Upper lobe of right lung (tissue), 1 donor: ENCODE data around the gene HEATR5B. TPM values are rescaled to one million over a fixed set of nuclear protein-coding genes. Genes with fewer than 3 reads are reported as not detected.

Experiments used
- ATAC-seq: fragments of 200-7000 bp; cut with Tn5 transposase; one replicate; pipeline ENCODE4 v1.9.1; 2020; ENCODE audit warnings: mild to moderate bottlenecking, moderate library complexity
- DNase-seq: peaks from one replicate; pipeline ENCODE4 v3.0.0-alpha.2; 2020
- H3K27ac ChIP-seq: fragments of 200-600 bp; one replicate; pipeline ENCODE4 v1.8.0; 2022
- H3K27me3 ChIP-seq: fragments of 200-600 bp; one replicate; pipeline ENCODE4 v1.8.0; 2022; ENCODE audit warnings: mild to moderate bottlenecking
- H3K36me3 ChIP-seq: fragments of 200-600 bp; one replicate; pipeline ENCODE4 v1.8.0; 2022
- H3K4me1 ChIP-seq: fragments of 200-600 bp; one replicate; pipeline ENCODE4 v1.8.0; 2022
- H3K4me3 ChIP-seq: fragments of 200-600 bp; one replicate; pipeline ENCODE4 v1.8.0; 2022; ENCODE audit warnings: mild to moderate bottlenecking
- H3K9me3 ChIP-seq: fragments of 200-600 bp; one replicate; pipeline ENCODE4 v1.8.0; 2022
- intact Hi-C: fragments of 100-400 bp; cut with DNase I; formaldehyde crosslinking; loops from one replicate; pipeline ENCODE4 v1.11.0; 2022
- total RNA-seq: library from RNA; stranded (reverse); fragmentation: NEBNext Ultra II Directional; extraction: Animal tissue kit (Norgen Biotek cat#: 25700); gene quantifications from one replicate; pipeline ENCODE4 v1.2.1, GENCODE V29; 2021
- TF ChIP-seq, protein P1 (sequence below): fragments of 200-600 bp; IDR thresholded peaks from one replicate; pipeline ENCODE4 v1.8.0; 2022; ENCODE audit warnings: antibody characterized with exemption
- donor health status: DM: no; HTN: yes; CAD: no; lungs with severe emphysema.

The HEATR5B gene
- total RNA-seq, 1 donor from 2014 or later, result 23.1 TPM

DNA sequence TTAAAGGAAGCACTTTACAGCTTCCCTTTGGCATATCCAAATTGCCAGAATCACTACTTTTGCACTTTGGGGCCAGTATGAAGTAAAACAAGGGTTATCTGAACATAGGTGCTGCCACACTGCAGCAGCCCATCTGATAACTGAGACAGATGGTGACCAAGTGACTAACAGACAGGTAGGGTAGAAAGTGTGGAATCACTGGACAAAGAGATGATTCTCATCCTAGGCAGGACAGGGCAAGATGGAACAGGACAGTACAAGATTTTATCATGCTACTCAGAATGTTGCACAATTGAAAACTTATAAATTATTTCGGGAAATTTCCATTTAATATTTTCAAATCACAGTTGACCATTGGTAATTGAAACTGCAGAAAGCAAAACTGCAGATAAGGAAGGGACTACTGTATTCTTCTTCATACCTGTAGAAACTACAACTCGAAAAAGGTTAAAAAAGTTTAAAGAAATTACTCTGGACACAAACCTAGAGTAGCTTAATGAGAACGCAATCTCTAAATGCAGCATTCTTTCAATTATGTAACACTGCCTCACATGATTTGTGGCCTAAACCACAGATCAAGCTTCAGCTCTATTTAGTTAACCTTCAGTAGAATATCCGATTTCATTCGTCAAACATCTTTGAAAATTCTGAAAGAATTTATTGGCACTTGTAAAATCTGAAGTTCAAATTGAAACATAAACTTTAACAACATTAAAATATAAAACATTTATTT lies 31.4 kb downstream of the HEATR5B start:
- ATAC-seq (no peak), DNase-seq (no peak)
- Histone ChIP-seq H3K4me1 (no peaks in the 10 kb centered on the region), H3K9me3 (no peaks in the 10 kb centered on the region), H3K27ac (no peak overlapping the region), H3K4me3 (no peak overlapping the region), H3K36me3 (peaks cover 94% of the 10 kb centered on the region), H3K27me3 (no peaks in the 10 kb centered on the region)
- TF ChIP-seq, protein P1, sequence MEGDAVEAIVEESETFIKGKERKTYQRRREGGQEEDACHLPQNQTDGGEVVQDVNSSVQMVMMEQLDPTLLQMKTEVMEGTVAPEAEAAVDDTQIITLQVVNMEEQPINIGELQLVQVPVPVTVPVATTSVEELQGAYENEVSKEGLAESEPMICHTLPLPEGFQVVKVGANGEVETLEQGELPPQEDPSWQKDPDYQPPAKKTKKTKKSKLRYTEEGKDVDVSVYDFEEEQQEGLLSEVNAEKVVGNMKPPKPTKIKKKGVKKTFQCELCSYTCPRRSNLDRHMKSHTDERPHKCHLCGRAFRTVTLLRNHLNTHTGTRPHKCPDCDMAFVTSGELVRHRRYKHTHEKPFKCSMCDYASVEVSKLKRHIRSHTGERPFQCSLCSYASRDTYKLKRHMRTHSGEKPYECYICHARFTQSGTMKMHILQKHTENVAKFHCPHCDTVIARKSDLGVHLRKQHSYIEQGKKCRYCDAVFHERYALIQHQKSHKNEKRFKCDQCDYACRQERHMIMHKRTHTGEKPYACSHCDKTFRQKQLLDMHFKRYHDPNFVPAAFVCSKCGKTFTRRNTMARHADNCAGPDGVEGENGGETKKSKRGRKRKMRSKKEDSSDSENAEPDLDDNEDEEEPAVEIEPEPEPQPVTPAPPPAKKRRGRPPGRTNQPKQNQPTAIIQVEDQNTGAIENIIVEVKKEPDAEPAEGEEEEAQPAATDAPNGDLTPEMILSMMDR, result no peak
- intact Hi-C loops, result no loop called here

DNA sequence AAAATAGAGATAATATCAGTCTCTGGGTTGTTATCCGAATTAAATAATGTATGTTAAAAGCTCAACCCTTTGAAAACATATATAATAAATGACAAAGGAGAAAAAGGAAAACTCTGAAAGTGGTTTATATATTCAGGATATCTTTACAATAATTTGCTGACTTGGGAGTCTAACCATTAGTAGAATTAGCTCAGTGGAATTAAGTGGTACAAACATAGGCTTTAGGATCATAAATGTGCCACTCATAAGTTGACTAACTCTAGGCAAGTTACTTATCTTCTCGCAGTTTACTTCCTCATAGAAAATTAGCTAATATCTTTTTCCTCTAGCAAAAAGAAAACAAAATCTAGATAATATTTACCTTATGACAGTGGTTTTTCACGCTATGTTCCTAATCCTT lies 44.6 kb downstream of the HEATR5B start:
- TF ChIP-seq, protein P1, result no peak
- H3K9me3 ChIP-seq, result no peaks in the 10 kb centered on the region
- no peak overlapping the region for H3K27ac ChIP-seq
- ATAC-seq, result no peak
- intact Hi-C loops, result no loop called here
- no peaks in the 10 kb centered on the region for H3K27me3 ChIP-seq
- DNase-seq, result no peak
- H3K36me3 ChIP-seq, result peaks cover 68% of the 10 kb centered on the region
- H3K4me1 ChIP-seq, result no peaks in the 10 kb centered on the region
- no peak overlapping the region for H3K4me3 ChIP-seq

DNA sequence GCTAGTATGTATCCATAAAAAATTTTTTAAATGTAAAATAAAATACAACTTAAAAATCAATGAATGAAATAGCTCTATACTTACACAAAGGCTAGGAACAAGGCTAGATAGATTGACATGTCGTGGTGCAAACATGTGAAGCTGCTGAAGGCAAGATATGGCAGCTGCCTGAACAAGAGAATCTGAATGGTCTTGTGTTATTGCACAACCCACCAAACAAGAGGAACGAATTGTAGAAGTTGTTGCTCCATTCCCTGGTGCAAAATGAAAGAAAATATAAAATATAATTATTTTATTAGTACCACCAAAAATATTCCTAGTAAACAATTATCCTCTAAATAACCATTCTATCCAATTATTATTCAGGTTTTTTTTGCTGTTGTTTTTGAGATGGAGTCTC lies 46.4 kb downstream of the HEATR5B start:
- intact Hi-C loops, result no loop called here
- H3K4me3 ChIP-seq, result no peak overlapping the region
- no peaks in the 10 kb centered on the region for H3K27me3 ChIP-seq
- DNase-seq (no peak), ATAC-seq (no peak)
- TF ChIP-seq, protein P1, result no peak
- H3K4me1 ChIP-seq, result no peaks in the 10 kb centered on the region
- H3K9me3 ChIP-seq, result no peaks in the 10 kb centered on the region
- H3K27ac ChIP-seq, result no peak overlapping the region
- peaks cover 69% of the 10 kb centered on the region for H3K36me3 ChIP-seq

DNA sequence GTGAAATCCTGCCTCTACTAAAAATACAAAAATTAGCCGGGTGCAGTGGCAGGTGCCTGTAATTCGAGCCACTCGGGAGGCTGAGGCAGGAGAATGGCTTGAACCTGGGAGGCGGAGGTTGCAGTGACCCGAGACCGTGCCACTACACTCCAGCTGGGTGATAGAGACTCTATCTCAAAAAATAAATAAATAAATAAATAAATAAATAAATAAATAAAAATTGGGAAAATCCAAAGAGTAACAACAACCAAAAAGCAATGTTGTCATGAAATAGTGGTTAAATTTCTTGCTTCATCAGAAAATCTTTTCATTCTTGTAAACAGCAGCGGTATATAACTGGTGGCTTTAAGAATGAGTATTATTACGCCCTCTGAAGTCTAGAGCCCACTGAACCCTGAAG lies 54.4 kb downstream of the HEATR5B start:
- Histone ChIP-seq H3K4me3 (no peak overlapping the region), H3K36me3 (peaks cover 74% of the 10 kb centered on the region), H3K4me1 (no peaks in the 10 kb centered on the region), H3K27me3 (no peaks in the 10 kb centered on the region), H3K27ac (no peak overlapping the region), H3K9me3 (no peaks in the 10 kb centered on the region)
- intact Hi-C loops, result no loop called here
- ATAC-seq (no peak), DNase-seq (no peak)
- TF ChIP-seq, protein P1, result no peak

DNA sequence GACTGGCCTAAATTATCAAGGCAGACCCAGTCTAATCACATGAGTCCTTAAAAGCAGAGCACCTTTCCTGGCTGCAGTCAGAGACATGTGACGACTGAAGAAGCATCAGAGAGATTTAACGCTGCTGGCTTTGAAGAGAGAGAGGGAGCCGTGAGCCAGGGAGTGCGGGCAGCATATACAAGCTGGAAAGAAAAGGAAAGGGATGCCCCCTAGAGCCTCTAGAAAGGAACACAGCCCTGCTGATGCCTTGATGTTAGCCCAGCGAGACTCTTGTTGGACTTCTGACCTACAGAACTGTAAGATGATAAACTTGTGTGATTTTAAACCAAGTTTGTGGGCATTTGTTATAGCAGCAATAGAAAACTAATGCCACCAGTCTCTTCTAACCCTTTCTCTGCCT lies 58.1 kb downstream of the HEATR5B start:
- intact Hi-C loops, result no loop called here
- Histone ChIP-seq H3K27me3 (no peaks in the 10 kb centered on the region), H3K4me3 (no peak overlapping the region), H3K36me3 (peaks cover 88% of the 10 kb centered on the region), H3K9me3 (no peaks in the 10 kb centered on the region), H3K4me1 (peaks cover 4% of the 10 kb centered on the region), H3K27ac (no peak overlapping the region)
- TF ChIP-seq, protein P1, result no peak
- ATAC-seq, result peak; percentile 26
- DNase-seq, result no peak
